ENCODE measurements around the gene SIPA1.
"Not testable (repeated sequence)": the region's sequence is repeated elsewhere in the genome, so short reads cannot be mapped to it uniquely, and the experiment has no call there.

SIPA1 gene

GRCh38 chr11:65634109-65634436 lies 3.8 kb upstream of the SIPA1 start:
- TF ChIP-seq CTCF (IDR thresholded peaks at IDR 0.05; ENCODE audit: control insufficient read depth, extremely low read depth, insufficient read depth): no peak
- no peak for DNase-seq (ENCODE audit: low read depth)
- H3K4me3 ChIP-seq (ENCODE audit: low read depth, low read length): no peak overlapping the region

GRCh38 chr11:65634440-65634839 lies 3.5 kb upstream of the SIPA1 start:
- no peak overlapping the region for H3K4me3 ChIP-seq (ENCODE audit: low read depth, low read length)
- no peak for TF ChIP-seq CTCF (IDR thresholded peaks at IDR 0.05; ENCODE audit: control insufficient read depth, extremely low read depth, insufficient read depth)
- DNase-seq (ENCODE audit: low read depth): no peak

GRCh38 chr11:65634905-65635731 lies 2.8 kb upstream of the SIPA1 start:
- no peak for DNase-seq (ENCODE audit: low read depth)
- H3K4me3 ChIP-seq (ENCODE audit: low read depth, low read length): no peak overlapping the region
- no peak for TF ChIP-seq CTCF (IDR thresholded peaks at IDR 0.05; ENCODE audit: control insufficient read depth, extremely low read depth, insufficient read depth)

- TF ChIP-seq CTCF (IDR thresholded peaks at IDR 0.05; ENCODE audit: control insufficient read depth, extremely low read depth, insufficient read depth): no peak
- no peak for DNase-seq (ENCODE audit: low read depth)
- H3K4me3 ChIP-seq (ENCODE audit: low read depth, low read length): no peak overlapping the region
Observed at GRCh38 chr11:65636108-65637031, 1.5 kb upstream of the SIPA1 start.

GRCh38 chr11:65637032-65637557 lies 806 bp upstream of the SIPA1 start:
- TF ChIP-seq CTCF (IDR thresholded peaks at IDR 0.05; ENCODE audit: control insufficient read depth, extremely low read depth, insufficient read depth): no peak
- DNase-seq (ENCODE audit: low read depth): no peak
- H3K4me3 ChIP-seq (ENCODE audit: low read depth, low read length): no peak overlapping the region

GRCh38 chr11:65639228-65639597 lies 1.3 kb downstream of the SIPA1 start:
- not testable (repeated sequence) for DNase-seq (ENCODE audit: low read depth); H3K4me3 ChIP-seq (ENCODE audit: low read depth, low read length)
